K562 (cell line): ENCODE measurements around the gene RAB17. TPM values are rescaled to one million over a fixed set of nuclear protein-coding genes. Genes with fewer than 3 reads are reported as not detected.

Experiments
- ATAC-seq: fragments of 200-7000 bp; cut with Tn5 transposase; 3 replicates; pipeline ENCODE4 v1.9.1; 2020; ENCODE audit warnings: moderate library complexity
- BruUV-seq: library from RNA; stranded (reverse); fragments of 400-500 nt; replicated peaks from 2 replicates; lab custom pipeline; 2021; lab: Mats Ljungman, UMichigan
- CTCF ChIA-PET: fragments of 300-600 bp; formaldehyde crosslinking; extraction: SDS; loops from one replicate; lab custom pipeline; 2021; ENCODE audit warnings: low intra/inter-chr PET ratio; lab: Yijun Ruan, JAX
- POLR2A ChIA-PET: fragments of 300-600, 350-650 bp; sonication (Branson Sonifier 250); formaldehyde crosslinking; extraction: SDS; loops from one replicate; lab custom pipeline; 2021; ENCODE audit warnings: antibody characterized with exemption, inconsistent platforms; lab: Yijun Ruan, JAX
- DNase-seq, 4 experiments: peaks; one replicate each; pipeline versions ENCODE4 v3.0.0 to v3.0.0-alpha.2; 2011 to 2018; ENCODE audit warnings: low spot score in 3 of 4, mixed read lengths in 3 of 4; ENCODE audit errors: extremely low read depth in 1 of 4
- FAIRE-seq: peaks from 2 replicates; lab custom pipeline; 2011; peaks lifted over from hg19 to GRCh38; lab: Jason Lieb, UNC
- H2AFZ ChIP-seq: 2 replicates; pipeline ENCODE4 v1.6.0; 2011; ENCODE audit warnings: low read depth, low read length, control low read depth, inconsistent platforms
- H3K27ac ChIP-seq: fragments of 200-600 bp; 3 replicates; pipeline ENCODE4 v1.8.0; 2011; ENCODE audit warnings: low read depth, mild to moderate bottlenecking, control low read depth, inconsistent platforms, low read length, moderate library complexity, mixed read lengths; ENCODE audit errors: extremely low read depth
- H3K27me3 ChIP-seq, 2 experiments: fragments of 300-600 bp in 1 of 2; 2 replicates in 1 of 2; 3 replicates in 1 of 2; pipeline versions ENCODE4 v1.6.0 to v1.8.0; 2011; ENCODE audit warnings: inconsistent platforms in 2 of 2, low read length in 2 of 2, mild to moderate bottlenecking in 1 of 2, mixed read lengths in 1 of 2, moderate library complexity in 1 of 2; ENCODE audit not compliant: control insufficient read depth in 2 of 2, insufficient read depth in 2 of 2
- H3K36me3 ChIP-seq: fragments of 300-600 bp; 3 replicates; pipeline ENCODE4 v1.8.0; 2011; ENCODE audit warnings: mild to moderate bottlenecking, low read length, inconsistent platforms; ENCODE audit not compliant: control insufficient read depth, insufficient read depth
- H3K4me1 ChIP-seq, 2 experiments: fragments of 200-600 bp in 1 of 2; replicated peaks in 1 of 2; 2 replicates in 1 of 2; 3 replicates in 1 of 2; pipeline versions ENCODE4 v1.5.1 to v1.8.0; 2011; ENCODE audit warnings: inconsistent platforms in 2 of 2, low read length in 2 of 2, mild to moderate bottlenecking in 1 of 2, mixed read lengths in 1 of 2, moderate library complexity in 1 of 2; ENCODE audit not compliant: control insufficient read depth in 2 of 2, insufficient read depth in 2 of 2
- H3K4me2 ChIP-seq: 2 replicates; pipeline ENCODE4 v1.6.1; 2011; ENCODE audit warnings: low read length, control low read depth, inconsistent platforms, mixed read lengths; ENCODE audit not compliant: insufficient read depth
- H3K4me3 ChIP-seq: fragments of 200-600 bp; sonication (generic), shearing (Covaris generic); 2 replicates; pipeline ENCODE4 v1.5.1; 2016; ENCODE audit warnings: control low read depth, inconsistent platforms
- H3K79me2 ChIP-seq: fragments of 200-600 bp; 3 replicates; pipeline ENCODE4 v1.8.0; 2011; ENCODE audit warnings: low read length, inconsistent platforms; ENCODE audit not compliant: control insufficient read depth, insufficient read depth
- H3K9ac ChIP-seq, 2 experiments: 2 replicates each; pipeline versions ENCODE4 v1.6.0 to v1.6.1; 2011; ENCODE audit warnings: low read depth in 2 of 2, low read length in 2 of 2, control low read depth in 1 of 2, inconsistent platforms in 1 of 2, mild to moderate bottlenecking in 1 of 2, mixed read lengths in 1 of 2; ENCODE audit not compliant: insufficient read depth in 1 of 2
- H3K9me1 ChIP-seq: one replicate; pipeline ENCODE4 v1.6.0; 2011; ENCODE audit warnings: inconsistent platforms, mild to moderate bottlenecking, low read length, moderate library complexity; ENCODE audit not compliant: control insufficient read depth, insufficient read depth
- H3K9me3 ChIP-seq: replicated peaks from 2 replicates; pipeline ENCODE4 v1.5.1; 2011; ENCODE audit warnings: low read depth, low read length, inconsistent platforms; ENCODE audit not compliant: control insufficient read depth, insufficient read depth
- H4K20me1 ChIP-seq: replicated peaks from 2 replicates; pipeline ENCODE4 v1.6.1; 2011; ENCODE audit warnings: low read length, inconsistent platforms, mixed read lengths; ENCODE audit not compliant: control insufficient read depth, insufficient read depth
- BRD4 ChIP-seq: fragments of 200-600 bp; sonication (generic); IDR thresholded peaks from 2 replicates; pipeline ENCODE4 v1.6.1; 2017; ENCODE audit warnings: inconsistent platforms
- BRF1 ChIP-seq: IDR thresholded peaks from 3 replicates; pipeline ENCODE4 v1.6.1; 2011; ENCODE audit warnings: borderline replicate concordance, mild to moderate bottlenecking; ENCODE audit not compliant: insufficient read length; ENCODE audit errors: extremely low read depth
- HSF4 ChIP-seq: fragments of 250-450 bp; sonication (Bioruptor Pico); IDR thresholded peaks from 2 replicates; pipeline ENCODE4 v2.1.2; 2022; ENCODE audit warnings: mild to moderate bottlenecking, moderate library complexity, borderline replicate concordance
- MCM7 ChIP-seq, 2 experiments: fragments of 450-650 bp; IDR thresholded peaks; 2 replicates each; pipeline ENCODE4 v1.6.1; 2016 to 2018
- PPARD ChIP-seq: fragments of 250-450 bp; sonication (Bioruptor Pico); IDR thresholded peaks from 2 replicates; pipeline ENCODE4 v1.8.0; 2022; ENCODE audit warnings: inconsistent platforms, mild to moderate bottlenecking, moderate library complexity
- SAFB ChIP-seq: fragments of 200-400 bp; formaldehyde crosslinking; IDR thresholded peaks from 2 replicates; pipeline ENCODE4 v1.6.1; 2017; ENCODE audit warnings: low read depth, low read length, borderline replicate concordance
- ZBTB43 ChIP-seq: sonication (generic); formaldehyde crosslinking; IDR thresholded peaks from 2 replicates; pipeline ENCODE4 v1.8.0; 2023; ENCODE audit warnings: mild to moderate bottlenecking, missing genetic modification reagents
- ZBTB9 ChIP-seq: fragments of 450-650 bp; formaldehyde crosslinking; IDR thresholded peaks from 2 replicates; pipeline ENCODE4 v1.4.0; 2020; ENCODE audit warnings: mild to moderate bottlenecking, moderate library complexity
- WGBS: fragments of 100-300 bp; shearing (Covaris generic); methylation state at CpG from one replicate; pipeline ENCODE4 v1.1.6; 2016; ENCODE audit warnings: low coverage, mixed read lengths; ENCODE audit not compliant: insufficient coverage; ENCODE audit errors: missing lambda C conversion rate; 5-methylcytosine and 5-hydroxymethylcytosine counted together
- in situ Hi-C: fragments of 300-500 bp; cut with MboI; formaldehyde crosslinking; loops from 4 replicates; pipeline ENCODE4 v1.15.0; 2018; ENCODE audit warnings: inconsistent platforms, mixed read lengths
- intact Hi-C: fragments of 100-400 bp; cut with micrococcal nuclease; formaldehyde crosslinking; loops from 2 replicates; pipeline ENCODE4 v1.14.2; 2022
- polyA plus RNA-seq, 8 experiments: library from polyadenylated mRNA; depleted of rRNA in 4 of 8; stranded (reverse) in 5 of 8; unstranded in 3 of 8; fragments of >200 nt; fragmentation: Nextera tagmentation in 2 of 8; fragmentation: Illumina TruSeq in 1 of 8; extraction: Ambion mirVana in 2 of 8; extraction: Trizol in 1 of 8; gene quantifications; 2 replicates each; pipeline versions ENCODE4 v1.2.1 to v1.2.3, GENCODE V29; 2011 to 2014; ENCODE audit warnings: inconsistent platforms in 1 of 8, missing spikeins in 1 of 8
- total RNA-seq, 7 experiments: library from RNA; depleted of rRNA in 6 of 7; stranded (reverse); fragments of >200 nt in 6 of 7; fragmentation: Illumina TruSeq in 2 of 7; extraction: Trizol in 2 of 7; gene quantifications; 2 replicates each; pipeline versions ENCODE4 v1.2.1 to v1.2.3, GENCODE V29; 2011 to 2021; ENCODE audit warnings: low replicate concordance in 1 of 7

Gene RAB17
- total and polyA plus RNA-seq, 9 of the 15 experiments (the other 6 are each of a cell fraction or from before 2014, with no cell fraction given), result 0.13 TPM; not detected in 8

- no peaks in the 10 kb centered on the region for H3K36me3 ChIP-seq
- in situ Hi-C loops, result loop anchor here (5.0 to 10.0 kb wide), 3 partner anchors 58 to 445 kb away; no protein-coding TSS in a partner anchor
- no peak overlapping the region for H3K27ac ChIP-seq
- no peak overlapping the region for H2AFZ ChIP-seq
- peaks cover 0 to 21% of the 10 kb centered on the region in 2 experiments; a peak in 2 of 5 replicates for H3K27me3 ChIP-seq
- no peaks in the 10 kb centered on the region; the same call in 1 of the 2 replicates for H3K9me3 ChIP-seq
- no TSS peak for BruUV-seq
- intact Hi-C loops, result no loop called here
- CTCF ChIA-PET, result no interaction called here
- no peaks in the 10 kb centered on the region for H3K9me1 ChIP-seq
- POLR2A ChIA-PET, result no interaction called here
- no peaks in the 10 kb centered on the region for H4K20me1 ChIP-seq
- DNase-seq (no peak), ATAC-seq (no peak), FAIRE-seq (no peak)
- 4% methylated on average over 3 of the region's 3 CpGs for WGBS
- H3K4me1 ChIP-seq, result peaks cover 0 to 3% of the 10 kb centered on the region in 2 experiments; a peak in 2 of 5 replicates
- H3K4me3 ChIP-seq, result no peak overlapping the region
- no peak overlapping the region for H3K4me2 ChIP-seq
- TF ChIP-seq ZBTB9 (CRISPR knock-in tag) (no peak), PPARD (CRISPR knock-in tag) (no peak), MCM7 (IDR thresholded peaks at IDR 0.05) (no peak), ZBTB43 (CRISPR knock-in tag) (no peak), SAFB (no peak), HSF4 (no peak), BRD4 (no peak), BRF1 (no peak)
- no peak overlapping the region for H3K9ac ChIP-seq
- H3K79me2 ChIP-seq, result no peaks in the 10 kb centered on the region
Observed at GRCh38 chr2:237569896-237570295, 20.6 kb downstream of the RAB17 start.
